H1 (cell line): Measurements from ENCODE around the gene CEP250. TPM values are rescaled to one million over a fixed set of nuclear protein-coding genes. Genes with fewer than 3 reads are reported as not detected.

Experiments
- CTCF ChIA-PET: fragments of 300-600 bp; sonication (Branson Sonifier 250); formaldehyde crosslinking; loops from one replicate; lab custom pipeline; 2021; ENCODE audit not compliant: partially characterized antibody; lab: Charles Lee
- POLR2A ChIA-PET: fragments of 300-600 bp; sonication (Branson Sonifier 250); formaldehyde crosslinking; loops from one replicate; lab custom pipeline; 2021; ENCODE audit warnings: inconsistent platforms; ENCODE audit not compliant: partially characterized antibody; lab: Charles Lee
- DNase-seq, 2 experiments: peaks; one replicate each; pipeline versions ENCODE4 v3.0.0 to v3.0.0-alpha.2; 2010 to 2022; ENCODE audit warnings: low spot score in 2 of 2, low read depth in 1 of 2, mixed read lengths in 1 of 2
- FAIRE-seq: peaks from 2 replicates; lab custom pipeline; 2011; peaks lifted over from hg19 to GRCh38; lab: Jason Lieb, UNC
- H2AFZ ChIP-seq: 2 replicates; pipeline ENCODE4 v1.8.1; 2012; ENCODE audit warnings: low read length, inconsistent platforms
- H2AK5ac ChIP-seq: 2 replicates; pipeline ENCODE4 v1.6.1; 2013; ENCODE audit warnings: low read depth, low read length
- H2BK120ac ChIP-seq: replicated peaks from 2 replicates; pipeline ENCODE3; 2013; ENCODE audit warnings: low read depth, low read length, inconsistent platforms
- H2BK12ac ChIP-seq: 2 replicates; pipeline ENCODE4 v1.6.1; 2013; ENCODE audit warnings: low read depth, low read length
- H2BK15ac ChIP-seq: 2 replicates; pipeline ENCODE4 v1.6.1; 2013; ENCODE audit warnings: low read length
- H2BK20ac ChIP-seq: 2 replicates; pipeline ENCODE4 v1.6.1; 2013; ENCODE audit warnings: low read length
- H2BK5ac ChIP-seq: 2 replicates; pipeline ENCODE4 v1.6.1; 2013; ENCODE audit warnings: low read depth, low read length
- H3K14ac ChIP-seq: 2 replicates; pipeline ENCODE4 v1.6.1; 2013; ENCODE audit warnings: inconsistent platforms; ENCODE audit not compliant: insufficient read length
- H3K18ac ChIP-seq: 2 replicates; pipeline ENCODE4 v1.6.1; 2013; ENCODE audit warnings: low read length; ENCODE audit errors: extremely low read depth
- H3K23ac ChIP-seq: 2 replicates; pipeline ENCODE4 v1.6.1; 2013; ENCODE audit warnings: inconsistent platforms; ENCODE audit not compliant: insufficient read length
- H3K23me2 ChIP-seq: 2 replicates; pipeline ENCODE4 v1.6.1; 2013; ENCODE audit warnings: low read depth, low read length
- H3K27ac ChIP-seq: 2 replicates; pipeline ENCODE4 v1.6.1; 2011; ENCODE audit warnings: low read depth, low read length, inconsistent platforms
- H3K27me3 ChIP-seq, 4 experiments: replicated peaks in 1 of 4; 1 replicate in 1 of 4; 2 replicates in 3 of 4; pipeline versions ENCODE4 v1.6.1 to v1.8.1; 2011 to 2013; ENCODE audit warnings: low read length in 3 of 4, mild to moderate bottlenecking in 3 of 4, inconsistent platforms in 2 of 4, mixed read lengths in 2 of 4, moderate library complexity in 1 of 4; ENCODE audit not compliant: control insufficient read depth in 3 of 4, insufficient read depth in 3 of 4; ENCODE audit errors: extremely low read depth in 1 of 4
- H3K36me3 ChIP-seq, 4 experiments: 2 replicates each; pipeline versions ENCODE4 v1.6.1 to v1.8.1; 2011 to 2013; ENCODE audit warnings: mild to moderate bottlenecking in 4 of 4, low read length in 3 of 4, moderate library complexity in 2 of 4, control low read depth in 1 of 4, inconsistent platforms in 1 of 4; ENCODE audit not compliant: insufficient read depth in 4 of 4, control insufficient read depth in 2 of 4
- H3K4ac ChIP-seq: replicated peaks from 2 replicates; pipeline ENCODE3; 2013; ENCODE audit warnings: low read length, low read depth, mixed read lengths, inconsistent platforms; ENCODE audit not compliant: insufficient read length
- H3K4me1 ChIP-seq, 4 experiments: replicated peaks in 1 of 4; 1 replicate in 1 of 4; 2 replicates in 3 of 4; pipeline versions ENCODE4 v1.6.1 to v1.8.1; 2011 to 2013; ENCODE audit warnings: low read length in 3 of 4, inconsistent platforms in 2 of 4, mixed read lengths in 1 of 4; ENCODE audit not compliant: insufficient read depth in 4 of 4, control insufficient read depth in 3 of 4
- H3K4me2 ChIP-seq, 2 experiments: 2 replicates each; pipeline versions ENCODE4 v1.6.1 to v1.8.1; 2011 to 2013; ENCODE audit warnings: low read depth in 2 of 2, low read length in 2 of 2, control low read depth in 1 of 2, inconsistent platforms in 1 of 2, mild to moderate bottlenecking in 1 of 2; ENCODE audit not compliant: insufficient read depth in 1 of 2
- H3K4me3 ChIP-seq, 4 experiments: fragments of 200-600, 300-600 bp in 1 of 4; sonication (generic), shearing (Covaris generic), sonication (Bioruptor Twin) in 1 of 4; 2 replicates each; pipeline versions ENCODE4 v1.5.1 to v1.8.1; 2011 to 2016; ENCODE audit warnings: low read length in 4 of 4, low read depth in 3 of 4, control low read depth in 2 of 4, inconsistent platforms in 2 of 4, mild to moderate bottlenecking in 2 of 4, mixed read lengths in 1 of 4, moderate library complexity in 1 of 4; ENCODE audit not compliant: insufficient read depth in 2 of 4; ENCODE audit errors: extremely low read depth in 1 of 4
- H3K56ac ChIP-seq: replicated peaks from 2 replicates; pipeline ENCODE3; 2013; ENCODE audit warnings: low read depth, mild to moderate bottlenecking, mixed read lengths, low read length, inconsistent platforms; ENCODE audit not compliant: insufficient read length
- H3K79me1 ChIP-seq: 2 replicates; pipeline ENCODE4 v1.6.1; 2013; ENCODE audit warnings: low read depth, low read length, control low read depth
- H3K79me2 ChIP-seq, 2 experiments: 2 replicates each; pipeline versions ENCODE4 v1.6.1 to v1.8.1; 2012 to 2013; ENCODE audit warnings: low read length in 2 of 2, mild to moderate bottlenecking in 2 of 2, inconsistent platforms in 1 of 2; ENCODE audit not compliant: insufficient read depth in 2 of 2, control insufficient read depth in 1 of 2
- H3K9ac ChIP-seq, 4 experiments: replicated peaks in 1 of 4; 1 replicate in 1 of 4; 2 replicates in 3 of 4; pipeline versions ENCODE4 v1.6.1 to v1.8.1; 2011 to 2013; ENCODE audit warnings: low read depth in 3 of 4, low read length in 3 of 4, control low read depth in 2 of 4, mild to moderate bottlenecking in 2 of 4, moderate library complexity in 2 of 4, inconsistent platforms in 1 of 4; ENCODE audit errors: extremely low read depth in 1 of 4
- H3K9me3 ChIP-seq, 2 experiments: 2 replicates each; pipeline versions ENCODE4 v1.6.1 to v1.8.1; 2012 to 2013; ENCODE audit warnings: mild to moderate bottlenecking in 2 of 2, moderate library complexity in 2 of 2, control low read depth in 1 of 2, inconsistent platforms in 1 of 2, low read depth in 1 of 2, low read length in 1 of 2, mixed read lengths in 1 of 2; ENCODE audit not compliant: insufficient read depth in 2 of 2
- H4K20me1 ChIP-seq, 2 experiments: replicated peaks in 1 of 2; 2 replicates each; pipeline versions ENCODE3 to v1.8.1; 2011 to 2013; ENCODE audit warnings: inconsistent platforms in 2 of 2, low read length in 2 of 2, mild to moderate bottlenecking in 1 of 2; ENCODE audit not compliant: insufficient read depth in 2 of 2, control insufficient read depth in 1 of 2
- H4K5ac ChIP-seq: 2 replicates; pipeline ENCODE4 v1.6.1; 2013; ENCODE audit warnings: low read length, low read depth, mixed read lengths, inconsistent platforms; ENCODE audit not compliant: insufficient read length
- H4K8ac ChIP-seq: 2 replicates; pipeline ENCODE4 v1.8.0; 2013; ENCODE audit warnings: mild to moderate bottlenecking, moderate library complexity, low read length, inconsistent platforms; ENCODE audit not compliant: insufficient read depth; ENCODE audit errors: extremely low read depth
- H4K91ac ChIP-seq: replicated peaks from 2 replicates; pipeline ENCODE3; 2013; ENCODE audit warnings: low read length, mixed read lengths, inconsistent platforms; ENCODE audit not compliant: insufficient read length
- CBX5 ChIP-seq: fragments of 300-800, 300-1000 bp; sonication (generic); IDR thresholded peaks from 2 replicates; pipeline ENCODE4 v1.7.1; 2016; ENCODE audit warnings: antibody characterized with exemption, low read length, low read depth
- CREB1 ChIP-seq: IDR thresholded peaks from 2 replicates; pipeline ENCODE4 v1.6.1; 2012; ENCODE audit warnings: inconsistent platforms
- CTCF ChIP-seq, 3 experiments: IDR thresholded peaks; 1 replicate in 2 of 3; 2 replicates in 1 of 3; pipeline versions ENCODE4 v1.5.1 to v1.6.1; 2011; ENCODE audit warnings: low read length in 3 of 3, mild to moderate bottlenecking in 3 of 3, inconsistent platforms in 2 of 3, low read depth in 1 of 3, moderate library complexity in 1 of 3; ENCODE audit not compliant: insufficient read depth in 1 of 3; ENCODE audit errors: control extremely low read depth in 1 of 3
- EZH2 ChIP-seq: fragments of 200-600 bp; sonication (generic); IDR thresholded peaks from 2 replicates; pipeline ENCODE4 v1.7.1; 2012; ENCODE audit warnings: low read depth, mild to moderate bottlenecking, moderate library complexity, low read length, inconsistent platforms; ENCODE audit not compliant: severe bottlenecking
- GABPA ChIP-seq: IDR thresholded peaks from 2 replicates; pipeline ENCODE4 v1.6.1; 2011; ENCODE audit warnings: mild to moderate bottlenecking, low read length, moderate library complexity, borderline replicate concordance; ENCODE audit not compliant: insufficient read depth
- KDM1A ChIP-seq: fragments of 200-600, 300-600 bp; sonication (generic); IDR thresholded peaks from 2 replicates; pipeline ENCODE4 v1.7.1; 2016; ENCODE audit warnings: mild to moderate bottlenecking, low read length, borderline replicate concordance
- KDM4A ChIP-seq: IDR thresholded peaks from one replicate; pipeline ENCODE4 v1.7.1; 2012; ENCODE audit warnings: low read depth, mild to moderate bottlenecking, moderate library complexity, low read length, inconsistent platforms; ENCODE audit not compliant: severe bottlenecking
- PHF8 ChIP-seq: fragments of 200-600 bp; sonication (generic); conservative IDR thresholded peaks from 2 replicates; pipeline ENCODE4 v1.7.1; 2012; ENCODE audit warnings: low read depth, mild to moderate bottlenecking, inconsistent platforms, low read length, moderate library complexity
- ZNF274 ChIP-seq: IDR thresholded peaks from 2 replicates; pipeline ENCODE4 v1.7.0; 2012; ENCODE audit warnings: low read length, borderline replicate concordance; ENCODE audit errors: extremely low read depth
- WGBS, 2 experiments: shearing (Covaris generic) in 1 of 2; methylation state at CpG; one replicate each; pipeline versions ENCODE4 v1.1.6 to v1.1.7; 2013 to 2015; ENCODE audit warnings: low lambda C conversion rate in 2 of 2, mixed read lengths in 2 of 2, inconsistent platforms in 1 of 2, low coverage in 1 of 2, missing lambda C conversion rate in 1 of 2; ENCODE audit not compliant: insufficient replicate concordance in 2 of 2, insufficient coverage in 1 of 2, insufficient read length in 1 of 2; ENCODE audit errors: extremely low coverage in 1 of 2, missing lambda C conversion rate in 1 of 2; 5-methylcytosine and 5-hydroxymethylcytosine counted together
- polyA plus RNA-seq, 7 experiments: library from polyadenylated mRNA; depleted of rRNA in 3 of 7; stranded (reverse) in 5 of 7; unstranded in 2 of 7; fragments of >200 nt in 5 of 7; fragments of 200-250 nt in 2 of 7; gene quantifications; 1 replicate in 5 of 7; 2 replicates in 1 of 7; 4 replicates in 1 of 7; pipeline versions ENCODE4 v1.2.1 to v1.2.3, GENCODE V29; 2011 to 2013; ENCODE audit warnings: missing spikeins in 2 of 7, mixed read lengths in 2 of 7
- total RNA-seq: library from RNA; stranded (reverse); fragmentation: NEBNext Ultra II Directional; extraction: Animal tissue kit (Norgen Biotek cat#: 25700); gene quantifications from 2 replicates; pipeline ENCODE4 v1.2.1, GENCODE V29; 2021
- TF ChIP-seq, protein P1 (sequence below): IDR thresholded peaks from 2 replicates; pipeline ENCODE4 v1.6.1; 2011; ENCODE audit warnings: low read depth, mild to moderate bottlenecking, low read length; ENCODE audit not compliant: insufficient read depth

CEP250 gene
- total and polyA plus RNA-seq, 2 of the 8 experiments (the other 6 are each of a cell fraction or from before 2014, with no cell fraction given) = 2.6 to 33.7 TPM

DNA sequence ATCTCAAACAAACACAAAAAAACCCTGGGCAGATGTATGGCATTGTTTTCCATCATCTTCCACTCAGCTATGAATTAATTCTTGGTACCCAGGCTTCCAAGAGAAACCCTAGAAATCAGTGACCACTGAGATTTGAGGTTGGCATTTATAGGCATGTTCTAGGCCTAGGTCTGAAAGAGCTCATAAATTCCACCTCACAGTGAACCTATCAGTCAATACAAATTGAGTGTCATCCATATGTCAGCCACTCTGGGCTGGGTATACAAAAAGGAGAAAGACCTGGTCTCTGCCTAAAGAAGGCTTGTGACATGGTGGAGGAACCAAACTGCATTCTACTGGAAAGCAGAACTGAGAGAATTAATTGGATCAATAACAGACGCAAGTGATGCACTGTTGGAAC is 43.9 kb downstream of the CEP250 start:
- Histone ChIP-seq H2BK20ac (no peak overlapping the region), H2BK15ac (no peak overlapping the region), H3K4me3 (no peak overlapping the region), H3K79me1 (no peaks in the 10 kb centered on the region), H4K5ac (no peak overlapping the region), H3K27me3 (no peaks in the 10 kb centered on the region), H4K8ac (no peak overlapping the region), H3K79me2 (no peaks in the 10 kb centered on the region), H3K18ac (no peak overlapping the region), H2AFZ (no peak overlapping the region), H3K9ac (no peak overlapping the region), H3K4me1 (no peaks in the 10 kb centered on the region), H2BK5ac (no peak overlapping the region), H3K14ac (no peak overlapping the region), H3K27ac (no peak overlapping the region), H3K23me2 (no peaks in the 10 kb centered on the region), H3K56ac (no peak overlapping the region), H2BK12ac (no peak overlapping the region), H3K4me2 (no peak overlapping the region), H3K4ac (no peak overlapping the region), H3K9me3 (no peaks in the 10 kb centered on the region), H2BK120ac (no peak overlapping the region), H3K23ac (no peak overlapping the region), H4K91ac (no peak overlapping the region), H2AK5ac (no peak overlapping the region), H4K20me1 (peaks cover 0 to 2% of the 10 kb centered on the region in 2 experiments), H3K36me3 (peaks cover 26 to 78% (median 60%) of the 10 kb centered on the region in 4 experiments)
- DNase-seq (no peak), FAIRE-seq (no peak)
- POLR2A ChIA-PET = interaction anchor here (0.6 to 1.5 kb wide), 3 partner anchors 14 to 1264 kb away, joined by 3 to 4 read pairs (median 3); no protein-coding TSS in a partner anchor
- WGBS, 2 experiments = 95% methylated on average over 1 of the region's 1 CpG; no CpG with 5 or more reads in 1 of the 2 experiments
- CTCF ChIA-PET = interaction anchor here (1.0 to 4.1 kb wide), 8 partner anchors 9 to 90 kb away, joined by 3 to 25 read pairs (median 3); no protein-coding TSS in a partner anchor
- no peak for TF ChIP-seq GABPA
- TF ChIP-seq ZNF274 = no peak
- TF ChIP-seq EZH2 = no peak
- TF ChIP-seq, protein P1, sequence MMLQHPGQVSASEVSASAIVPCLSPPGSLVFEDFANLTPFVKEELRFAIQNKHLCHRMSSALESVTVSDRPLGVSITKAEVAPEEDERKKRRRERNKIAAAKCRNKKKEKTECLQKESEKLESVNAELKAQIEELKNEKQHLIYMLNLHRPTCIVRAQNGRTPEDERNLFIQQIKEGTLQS = no peak
- TF ChIP-seq KDM1A = no peak
- TF ChIP-seq CTCF (IDR thresholded peaks at IDR 0.05; ENCODE audit: control extremely low read depth in 1 of 3, insufficient read depth in 1 of 3, low read depth in 1 of 3, low read length in 3 of 3) = no peak
- no peak for TF ChIP-seq CBX5
- TF ChIP-seq CREB1 = no peak
- TF ChIP-seq PHF8 = no peak
- TF ChIP-seq KDM4A = no peak
